Retinal pigment epithelial cell (primary cell): ENCODE data around the gene PRLR.

ENCODE experiments used
- DNase-seq: peaks from one replicate; pipeline ENCODE4 v3.0.0-alpha.2; 2010; ENCODE audit warnings: low read depth
- H3K4me3 ChIP-seq: 2 replicates; pipeline ENCODE4 v1.5.1; 2011; ENCODE audit warnings: mild to moderate bottlenecking, low read length, control low read depth, moderate library complexity
- TF ChIP-seq, protein P1 (sequence below): conservative IDR thresholded peaks from 2 replicates; pipeline ENCODE4 v1.5.1; 2011; ENCODE audit warnings: low read depth, low read length, control low read depth, inconsistent platforms

Gene PRLR

GRCh38 chr5:35129921-35130485 is 100.3 kb downstream of the PRLR start:
- TF ChIP-seq, protein P1, sequence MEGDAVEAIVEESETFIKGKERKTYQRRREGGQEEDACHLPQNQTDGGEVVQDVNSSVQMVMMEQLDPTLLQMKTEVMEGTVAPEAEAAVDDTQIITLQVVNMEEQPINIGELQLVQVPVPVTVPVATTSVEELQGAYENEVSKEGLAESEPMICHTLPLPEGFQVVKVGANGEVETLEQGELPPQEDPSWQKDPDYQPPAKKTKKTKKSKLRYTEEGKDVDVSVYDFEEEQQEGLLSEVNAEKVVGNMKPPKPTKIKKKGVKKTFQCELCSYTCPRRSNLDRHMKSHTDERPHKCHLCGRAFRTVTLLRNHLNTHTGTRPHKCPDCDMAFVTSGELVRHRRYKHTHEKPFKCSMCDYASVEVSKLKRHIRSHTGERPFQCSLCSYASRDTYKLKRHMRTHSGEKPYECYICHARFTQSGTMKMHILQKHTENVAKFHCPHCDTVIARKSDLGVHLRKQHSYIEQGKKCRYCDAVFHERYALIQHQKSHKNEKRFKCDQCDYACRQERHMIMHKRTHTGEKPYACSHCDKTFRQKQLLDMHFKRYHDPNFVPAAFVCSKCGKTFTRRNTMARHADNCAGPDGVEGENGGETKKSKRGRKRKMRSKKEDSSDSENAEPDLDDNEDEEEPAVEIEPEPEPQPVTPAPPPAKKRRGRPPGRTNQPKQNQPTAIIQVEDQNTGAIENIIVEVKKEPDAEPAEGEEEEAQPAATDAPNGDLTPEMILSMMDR, result no peak
- H3K4me3 ChIP-seq, result no peak overlapping the region
- no peak for DNase-seq

DNA sequence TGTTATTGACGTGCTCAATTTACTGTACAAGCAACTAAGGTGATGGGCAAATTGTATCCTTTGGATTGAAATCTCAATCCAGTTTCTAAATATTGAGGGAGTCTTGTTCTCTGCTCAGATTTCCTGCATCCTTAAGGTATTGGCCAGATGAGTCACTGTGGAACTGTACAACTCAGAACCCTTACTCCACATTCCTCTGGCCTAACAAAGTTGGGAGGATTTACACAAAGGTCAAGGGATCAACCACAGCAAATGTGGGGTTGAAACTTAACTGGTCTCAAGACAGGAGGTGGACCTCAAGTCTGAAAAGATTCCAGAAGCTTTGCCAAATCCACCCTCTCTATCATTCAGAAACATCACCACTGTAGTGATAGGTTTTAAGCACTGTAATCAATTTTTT is 101.0 kb downstream of the PRLR start:
- DNase-seq, result peak; percentile 68
- TF ChIP-seq, protein P1, result no peak
- no peak overlapping the region for H3K4me3 ChIP-seq

- TF ChIP-seq, protein P1, result no peak
- no peak for DNase-seq
- H3K4me3 ChIP-seq, result no peak overlapping the region
These were observed 103.3 kb downstream of the PRLR start for GRCh38 chr5:35127006-35127405.

DNA sequence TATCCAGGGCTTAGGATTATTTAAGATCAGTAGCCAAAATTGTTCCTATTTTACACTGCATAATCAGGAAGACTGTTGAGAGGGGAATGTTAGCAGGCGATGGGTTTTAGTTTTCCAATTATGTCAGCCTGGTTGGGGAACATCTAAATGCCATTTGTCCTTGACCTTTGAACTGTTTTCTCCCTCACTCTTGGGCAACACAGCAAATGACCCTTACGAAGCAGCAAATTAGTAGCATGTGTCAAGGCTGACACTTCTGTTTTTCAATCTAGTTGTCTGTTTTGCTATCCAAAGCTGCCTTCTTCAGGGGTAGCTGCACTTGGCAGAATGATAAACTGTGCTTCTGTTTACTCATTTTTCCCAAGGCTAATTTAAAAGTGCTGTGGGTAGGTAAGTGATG is 104.5 kb downstream of the PRLR start:
- TF ChIP-seq, protein P1, result no peak
- DNase-seq, result no peak
- H3K4me3 ChIP-seq, result no peak overlapping the region

DNA sequence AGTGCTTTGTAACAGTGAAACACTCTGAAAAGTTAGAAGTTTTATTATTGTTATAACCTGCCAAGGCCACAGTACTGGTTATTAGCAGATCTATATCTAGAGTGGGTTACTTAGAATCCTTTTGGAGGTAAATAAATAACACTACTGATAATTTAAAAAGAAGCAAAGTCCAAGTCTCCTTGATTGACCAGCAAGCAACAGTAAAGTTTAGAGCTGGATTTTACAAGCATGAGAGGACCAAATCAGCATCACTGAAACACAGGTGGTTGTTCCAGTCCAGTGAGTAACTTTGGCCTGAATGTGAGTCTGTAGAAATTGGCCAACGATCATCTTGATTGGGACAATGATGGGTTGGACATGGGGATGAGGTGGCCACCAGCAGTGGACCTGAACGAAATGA is 105.4 kb downstream of the PRLR start:
- no peak for DNase-seq
- TF ChIP-seq, protein P1, result no peak
- no peak overlapping the region for H3K4me3 ChIP-seq

- H3K4me3 ChIP-seq, result no peak overlapping the region
- DNase-seq, result no peak
- TF ChIP-seq, protein P1, result no peak
These were observed 107.5 kb downstream of the PRLR start for GRCh38 chr5:35122819-35123218.

DNA sequence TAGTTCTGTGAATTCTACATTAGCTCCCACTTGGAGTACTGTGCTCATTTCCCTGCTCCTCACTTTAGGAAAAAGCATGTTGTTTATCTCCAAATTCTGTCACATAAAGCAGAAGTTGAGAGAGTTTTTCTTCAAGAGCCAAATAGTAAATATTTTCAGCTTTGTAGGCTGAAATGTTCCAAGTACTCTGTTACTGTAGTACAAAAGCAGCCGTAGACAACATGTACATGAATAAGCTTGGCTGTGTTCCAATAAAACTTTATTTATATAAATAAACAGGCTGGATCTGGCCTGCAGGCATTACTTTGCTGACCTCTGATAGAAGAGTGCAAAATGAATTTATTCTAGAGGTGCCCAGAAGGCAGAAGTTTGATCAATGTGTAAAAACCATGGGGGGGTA is 109.6 kb downstream of the PRLR start:
- DNase-seq, result no peak
- TF ChIP-seq, protein P1, result no peak
- H3K4me3 ChIP-seq, result no peak overlapping the region
